HCT116 (cell line): ENCODE results near the gene DIP2C. TPM values are rescaled to one million over a fixed set of nuclear protein-coding genes. Genes with fewer than 3 reads are reported as not detected.

Source experiments
- ATAC-seq: fragments of 200-7000 bp; cut with Tn5 transposase; 2 replicates; pipeline ENCODE4 v1.9.1; 2020; ENCODE audit warnings: mild to moderate bottlenecking, moderate library complexity
- BruUV-seq: library from RNA; stranded (reverse); fragments of 400-500 nt; replicated peaks from 2 replicates; lab custom pipeline; 2021; lab: Mats Ljungman, UMichigan
- CTCF ChIA-PET: fragments of 300-600 bp; sonication (Branson Sonifier 250); formaldehyde crosslinking; loops from one replicate; lab custom pipeline; 2021; ENCODE audit warnings: antibody characterized with exemption; lab: Charles Lee
- POLR2A ChIA-PET: fragments of 300-600, 350-600 bp; sonication (Branson Sonifier 250); formaldehyde crosslinking; loops from one replicate; lab custom pipeline; 2021; ENCODE audit warnings: antibody characterized with exemption; lab: Charles Lee
- RAD21 ChIA-PET, 2 experiments: fragments of 300-600 bp; sonication (Branson Sonifier 250); formaldehyde crosslinking; loops; one replicate each; lab custom pipeline; 2023; ENCODE audit warnings: low total read pairs in 2 of 2; ENCODE audit not compliant: uncharacterized antibody in 2 of 2, unreplicated experiment in 2 of 2, low non-redundant PET in 1 of 2; lab: Charles Lee
- DNase-seq: peaks from one replicate; pipeline ENCODE4 v3.0.0-alpha.2; 2010; ENCODE audit warnings: low read depth, low spot score
- H2AFZ ChIP-seq: fragments of 200-600 bp; shearing (Covaris generic), sonication (generic); 2 replicates; pipeline ENCODE4 v1.6.1; 2017; ENCODE audit warnings: low read depth, mixed run types, mixed read lengths, antibody characterized with exemption, low read length; ENCODE audit not compliant: poor library complexity, severe bottlenecking
- H3K27ac ChIP-seq: 2 replicates; pipeline ENCODE4 v1.5.1; 2012; ENCODE audit warnings: low read depth, low read length
- H3K27me3 ChIP-seq: fragments of 200-600 bp; sonication (generic); 2 replicates; pipeline ENCODE4 v1.6.1; 2016; ENCODE audit warnings: mixed run types, low read length, mixed read lengths; ENCODE audit not compliant: insufficient read depth
- H3K36me3 ChIP-seq, 2 experiments: fragments of 200-500 bp in 1 of 2; fragments of 200-600 bp in 1 of 2; sonication (Bioruptor generic) in 1 of 2; sonication (generic) in 1 of 2; 2 replicates each; pipeline versions ENCODE4 v1.5.1 to v1.6.1; 2014 to 2016; ENCODE audit warnings: low read length in 2 of 2, inconsistent platforms in 1 of 2, mixed read lengths in 1 of 2, mixed run types in 1 of 2; ENCODE audit not compliant: insufficient read depth in 2 of 2, control insufficient read depth in 1 of 2
- H3K4me1 ChIP-seq, 2 experiments: fragments of 200-600 bp in 1 of 2; sonication (generic) in 1 of 2; 2 replicates each; pipeline versions ENCODE4 v1.5.1 to v1.6.1; 2012 to 2017; ENCODE audit warnings: low read length in 2 of 2, inconsistent platforms in 1 of 2, mild to moderate bottlenecking in 1 of 2, mixed read lengths in 1 of 2, mixed run types in 1 of 2, moderate library complexity in 1 of 2; ENCODE audit not compliant: insufficient read depth in 2 of 2, control insufficient read depth in 1 of 2
- H3K4me2 ChIP-seq: fragments of 200-600 bp; sonication (generic); 2 replicates; pipeline ENCODE4 v1.6.1; 2017; ENCODE audit warnings: mixed run types, low read length, mixed read lengths
- H3K4me3 ChIP-seq, 2 experiments: fragments of 200-600 bp in 1 of 2; sonication (generic) in 1 of 2; replicated peaks in 1 of 2; 2 replicates each; pipeline ENCODE4 v1.5.1; 2011 to 2016; ENCODE audit warnings: low read length in 2 of 2, control low read depth in 1 of 2, low read depth in 1 of 2, mild to moderate bottlenecking in 1 of 2, mixed read lengths in 1 of 2, mixed run types in 1 of 2
- H3K79me2 ChIP-seq: fragments of 200-600 bp; sonication (generic); 2 replicates; pipeline ENCODE4 v1.6.1; 2017; ENCODE audit warnings: mild to moderate bottlenecking, mixed run types, low read length, moderate library complexity, mixed read lengths; ENCODE audit not compliant: insufficient read depth
- H3K9ac ChIP-seq: fragments of 200-600 bp; sonication (generic); 2 replicates; pipeline ENCODE4 v1.6.1; 2016; ENCODE audit warnings: low read length, mixed read lengths
- H3K9me2 ChIP-seq: fragments of 200-600 bp; sonication (generic), shearing (Covaris generic); 2 replicates; pipeline ENCODE4 v1.6.1; 2017; ENCODE audit warnings: mixed run types, mild to moderate bottlenecking, moderate library complexity; ENCODE audit not compliant: insufficient read depth
- H3K9me3 ChIP-seq, 2 experiments: fragments of 200-500 bp in 1 of 2; fragments of 200-600 bp in 1 of 2; sonication (Bioruptor generic) in 1 of 2; sonication (generic) in 1 of 2; 2 replicates each; pipeline ENCODE4 v1.6.1; 2014 to 2017; ENCODE audit warnings: low read length in 2 of 2, mixed read lengths in 2 of 2, inconsistent platforms in 1 of 2, low read depth in 1 of 2, mild to moderate bottlenecking in 1 of 2, mixed run types in 1 of 2, moderate library complexity in 1 of 2; ENCODE audit not compliant: control insufficient read depth in 1 of 2, insufficient read depth in 1 of 2
- H4K20me1 ChIP-seq: fragments of 200-600 bp; sonication (generic), shearing (Covaris generic); 2 replicates; pipeline ENCODE4 v1.6.1; 2017; ENCODE audit warnings: mixed run types, mild to moderate bottlenecking, moderate library complexity; ENCODE audit not compliant: insufficient read depth
- EGR1 ChIP-seq: IDR thresholded peaks from 2 replicates; pipeline ENCODE4 v1.6.1; 2012; ENCODE audit warnings: low read depth
- ELF1 ChIP-seq: IDR thresholded peaks from 2 replicates; pipeline ENCODE4 v1.6.1; 2012; ENCODE audit warnings: low read depth, borderline replicate concordance
- POLR2AphosphoS5 ChIP-seq: IDR thresholded peaks from 2 replicates; pipeline ENCODE4 v1.6.1; 2011; ENCODE audit warnings: mild to moderate bottlenecking, low read depth, low read length, moderate library complexity
- SRF ChIP-seq: IDR thresholded peaks from 2 replicates; pipeline ENCODE4 v1.6.1; 2012; ENCODE audit warnings: low read depth
- YY1 ChIP-seq: IDR thresholded peaks from 2 replicates; pipeline ENCODE4 v1.6.1; 2011; ENCODE audit warnings: low read length, low read depth, moderate library complexity, mild to moderate bottlenecking; ENCODE audit not compliant: insufficient replicate concordance; ENCODE audit errors: extremely low read depth
- ZFX ChIP-seq: fragments of 450-650 bp; IDR thresholded peaks from 2 replicates; pipeline ENCODE4 v1.6.1; 2017
- ZNF274 ChIP-seq: fragments of 200-500 bp; sonication (Bioruptor generic); IDR thresholded peaks from 2 replicates; pipeline ENCODE4 v1.6.1; 2014; ENCODE audit warnings: mild to moderate bottlenecking, low read depth, low read length, inconsistent platforms
- intact Hi-C: fragments of 100-400 bp; cut with micrococcal nuclease; formaldehyde crosslinking; loops from 2 replicates; pipeline ENCODE4 v1.10.0; 2022
- total RNA-seq: library from RNA; stranded (reverse); gene quantifications from one replicate; pipeline ENCODE4 v1.2.1, GENCODE V29; 2021; ENCODE audit not compliant: unreplicated experiment
- TF ChIP-seq, protein P1 (sequence below): IDR thresholded peaks from 2 replicates; pipeline ENCODE4 v1.6.1; 2012
- TF ChIP-seq, protein P2 (sequence below): IDR thresholded peaks from 2 replicates; pipeline ENCODE4 v1.6.1; 2011; ENCODE audit warnings: mild to moderate bottlenecking, low read length, moderate library complexity; ENCODE audit not compliant: insufficient replicate concordance; ENCODE audit errors: extremely low read depth
- TF ChIP-seq, protein P3 (sequence below): IDR thresholded peaks from 2 replicates; pipeline ENCODE4 v1.6.1; 2012
- TF ChIP-seq, protein P4 (sequence below), 3 experiments: fragments of 200-600 bp in 1 of 3; sonication (generic) in 1 of 3; IDR thresholded peaks in 2 of 3; conservative IDR thresholded peaks in 1 of 3; 2 replicates each; pipeline ENCODE4 v1.5.1; 2012 to 2017; ENCODE audit warnings: low read depth in 2 of 3, low read length in 2 of 3, antibody characterized with exemption in 1 of 3, borderline replicate concordance in 1 of 3, control low read depth in 1 of 3, mild to moderate bottlenecking in 1 of 3, mixed read lengths in 1 of 3, mixed run types in 1 of 3, moderate library complexity in 1 of 3; ENCODE audit not compliant: insufficient read depth in 1 of 3
- TF ChIP-seq, protein P5 (sequence below): IDR thresholded peaks from 2 replicates; pipeline ENCODE4 v1.6.1; 2012; ENCODE audit warnings: low read depth

Gene DIP2C
- total RNA-seq, 1 experiment from 2014 or later, result 15.4 TPM

- Histone ChIP-seq H4K20me1 (no peaks in the 10 kb centered on the region), H2AFZ (no peak overlapping the region), H3K9me3 (no peaks in the 10 kb centered on the region), H3K27me3 (no peaks in the 10 kb centered on the region), H3K27ac (no peak overlapping the region), H3K4me2 (no peak overlapping the region), H3K9ac (no peak overlapping the region), H3K36me3 (no peaks in the 10 kb centered on the region), H3K9me2 (no peaks in the 10 kb centered on the region), H3K79me2 (peaks cover 3% of the 10 kb centered on the region; the same call in 1 of the 2 replicates), H3K4me3 (no peak overlapping the region), H3K4me1 (peaks cover 6 to 8% of the 10 kb centered on the region in 2 experiments; a peak in 3 of 4 replicates)
- intact Hi-C loops, result no loop called here
- TF ChIP-seq SRF (no peak), EGR1 (no peak), ELF1 (no peak), ZFX (no peak), YY1 (no peak), POLR2AphosphoS5 (no peak), ZNF274 (no peak)
- TF ChIP-seq, protein P1, sequence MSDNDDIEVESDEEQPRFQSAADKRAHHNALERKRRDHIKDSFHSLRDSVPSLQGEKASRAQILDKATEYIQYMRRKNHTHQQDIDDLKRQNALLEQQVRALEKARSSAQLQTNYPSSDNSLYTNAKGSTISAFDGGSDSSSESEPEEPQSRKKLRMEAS, result no peak
- TF ChIP-seq, protein P2, sequence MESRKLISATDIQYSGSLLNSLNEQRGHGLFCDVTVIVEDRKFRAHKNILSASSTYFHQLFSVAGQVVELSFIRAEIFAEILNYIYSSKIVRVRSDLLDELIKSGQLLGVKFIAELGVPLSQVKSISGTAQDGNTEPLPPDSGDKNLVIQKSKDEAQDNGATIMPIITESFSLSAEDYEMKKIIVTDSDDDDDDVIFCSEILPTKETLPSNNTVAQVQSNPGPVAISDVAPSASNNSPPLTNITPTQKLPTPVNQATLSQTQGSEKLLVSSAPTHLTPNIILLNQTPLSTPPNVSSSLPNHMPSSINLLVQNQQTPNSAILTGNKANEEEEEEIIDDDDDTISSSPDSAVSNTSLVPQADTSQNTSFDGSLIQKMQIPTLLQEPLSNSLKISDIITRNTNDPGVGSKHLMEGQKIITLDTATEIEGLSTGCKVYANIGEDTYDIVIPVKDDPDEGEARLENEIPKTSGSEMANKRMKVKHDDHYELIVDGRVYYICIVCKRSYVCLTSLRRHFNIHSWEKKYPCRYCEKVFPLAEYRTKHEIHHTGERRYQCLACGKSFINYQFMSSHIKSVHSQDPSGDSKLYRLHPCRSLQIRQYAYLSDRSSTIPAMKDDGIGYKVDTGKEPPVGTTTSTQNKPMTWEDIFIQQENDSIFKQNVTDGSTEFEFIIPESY, result no peak
- TF ChIP-seq, protein P3, sequence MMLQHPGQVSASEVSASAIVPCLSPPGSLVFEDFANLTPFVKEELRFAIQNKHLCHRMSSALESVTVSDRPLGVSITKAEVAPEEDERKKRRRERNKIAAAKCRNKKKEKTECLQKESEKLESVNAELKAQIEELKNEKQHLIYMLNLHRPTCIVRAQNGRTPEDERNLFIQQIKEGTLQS, result no peak
- TF ChIP-seq, protein P4, sequence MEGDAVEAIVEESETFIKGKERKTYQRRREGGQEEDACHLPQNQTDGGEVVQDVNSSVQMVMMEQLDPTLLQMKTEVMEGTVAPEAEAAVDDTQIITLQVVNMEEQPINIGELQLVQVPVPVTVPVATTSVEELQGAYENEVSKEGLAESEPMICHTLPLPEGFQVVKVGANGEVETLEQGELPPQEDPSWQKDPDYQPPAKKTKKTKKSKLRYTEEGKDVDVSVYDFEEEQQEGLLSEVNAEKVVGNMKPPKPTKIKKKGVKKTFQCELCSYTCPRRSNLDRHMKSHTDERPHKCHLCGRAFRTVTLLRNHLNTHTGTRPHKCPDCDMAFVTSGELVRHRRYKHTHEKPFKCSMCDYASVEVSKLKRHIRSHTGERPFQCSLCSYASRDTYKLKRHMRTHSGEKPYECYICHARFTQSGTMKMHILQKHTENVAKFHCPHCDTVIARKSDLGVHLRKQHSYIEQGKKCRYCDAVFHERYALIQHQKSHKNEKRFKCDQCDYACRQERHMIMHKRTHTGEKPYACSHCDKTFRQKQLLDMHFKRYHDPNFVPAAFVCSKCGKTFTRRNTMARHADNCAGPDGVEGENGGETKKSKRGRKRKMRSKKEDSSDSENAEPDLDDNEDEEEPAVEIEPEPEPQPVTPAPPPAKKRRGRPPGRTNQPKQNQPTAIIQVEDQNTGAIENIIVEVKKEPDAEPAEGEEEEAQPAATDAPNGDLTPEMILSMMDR (IDR thresholded peaks at IDR 0.05 in 2 of 3, conservative IDR thresholded peaks at IDR 0.05 in 1 of 3; ENCODE audit: borderline replicate concordance in 1 of 3, insufficient read depth in 1 of 3, low read depth in 2 of 3, low read length in 2 of 3), result no peak
- TF ChIP-seq, protein P5, sequence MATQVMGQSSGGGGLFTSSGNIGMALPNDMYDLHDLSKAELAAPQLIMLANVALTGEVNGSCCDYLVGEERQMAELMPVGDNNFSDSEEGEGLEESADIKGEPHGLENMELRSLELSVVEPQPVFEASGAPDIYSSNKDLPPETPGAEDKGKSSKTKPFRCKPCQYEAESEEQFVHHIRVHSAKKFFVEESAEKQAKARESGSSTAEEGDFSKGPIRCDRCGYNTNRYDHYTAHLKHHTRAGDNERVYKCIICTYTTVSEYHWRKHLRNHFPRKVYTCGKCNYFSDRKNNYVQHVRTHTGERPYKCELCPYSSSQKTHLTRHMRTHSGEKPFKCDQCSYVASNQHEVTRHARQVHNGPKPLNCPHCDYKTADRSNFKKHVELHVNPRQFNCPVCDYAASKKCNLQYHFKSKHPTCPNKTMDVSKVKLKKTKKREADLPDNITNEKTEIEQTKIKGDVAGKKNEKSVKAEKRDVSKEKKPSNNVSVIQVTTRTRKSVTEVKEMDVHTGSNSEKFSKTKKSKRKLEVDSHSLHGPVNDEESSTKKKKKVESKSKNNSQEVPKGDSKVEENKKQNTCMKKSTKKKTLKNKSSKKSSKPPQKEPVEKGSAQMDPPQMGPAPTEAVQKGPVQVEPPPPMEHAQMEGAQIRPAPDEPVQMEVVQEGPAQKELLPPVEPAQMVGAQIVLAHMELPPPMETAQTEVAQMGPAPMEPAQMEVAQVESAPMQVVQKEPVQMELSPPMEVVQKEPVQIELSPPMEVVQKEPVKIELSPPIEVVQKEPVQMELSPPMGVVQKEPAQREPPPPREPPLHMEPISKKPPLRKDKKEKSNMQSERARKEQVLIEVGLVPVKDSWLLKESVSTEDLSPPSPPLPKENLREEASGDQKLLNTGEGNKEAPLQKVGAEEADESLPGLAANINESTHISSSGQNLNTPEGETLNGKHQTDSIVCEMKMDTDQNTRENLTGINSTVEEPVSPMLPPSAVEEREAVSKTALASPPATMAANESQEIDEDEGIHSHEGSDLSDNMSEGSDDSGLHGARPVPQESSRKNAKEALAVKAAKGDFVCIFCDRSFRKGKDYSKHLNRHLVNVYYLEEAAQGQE, result no peak
- CTCF ChIA-PET, result no interaction called here
- POLR2A ChIA-PET, result no interaction called here
- no TSS peak for BruUV-seq
- RAD21 ChIA-PET, result no interaction called here
- no peak for ATAC-seq
- no peak for DNase-seq
Observed at GRCh38 chr10:593016-593415, 96.5 kb downstream of the DIP2C start.
